GM19452 (cell line): Measurements from ENCODE around the gene PRR5L.

Source experiments
- ATAC-seq: cut with Tn5 transposase; IDR thresholded peaks from one replicate; pipeline ENCODE4 v1.9.1; 2021; ENCODE audit not compliant: unreplicated experiment

Gene PRR5L

DNA sequence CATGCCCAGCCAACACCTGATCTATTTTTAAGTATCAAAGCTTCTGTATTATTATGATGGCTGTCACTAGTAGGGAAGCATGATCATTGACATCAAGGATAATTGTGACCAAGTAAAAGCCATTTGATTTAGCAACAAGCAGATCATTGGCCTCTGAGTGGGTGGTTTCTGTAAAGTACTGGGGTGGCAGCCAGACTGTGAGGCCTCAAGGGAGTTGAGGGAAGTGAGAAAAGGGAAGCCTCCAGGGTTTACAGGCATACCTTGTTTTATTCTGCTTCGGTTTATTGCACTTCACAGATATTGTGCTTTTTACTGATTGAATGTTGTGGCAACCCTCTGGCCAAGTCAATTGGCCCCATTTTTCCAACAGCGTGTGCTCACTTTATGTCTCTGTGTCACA lies 60.1 kb downstream of the PRR5L start:
- peak; percentile 56 for ATAC-seq

DNA sequence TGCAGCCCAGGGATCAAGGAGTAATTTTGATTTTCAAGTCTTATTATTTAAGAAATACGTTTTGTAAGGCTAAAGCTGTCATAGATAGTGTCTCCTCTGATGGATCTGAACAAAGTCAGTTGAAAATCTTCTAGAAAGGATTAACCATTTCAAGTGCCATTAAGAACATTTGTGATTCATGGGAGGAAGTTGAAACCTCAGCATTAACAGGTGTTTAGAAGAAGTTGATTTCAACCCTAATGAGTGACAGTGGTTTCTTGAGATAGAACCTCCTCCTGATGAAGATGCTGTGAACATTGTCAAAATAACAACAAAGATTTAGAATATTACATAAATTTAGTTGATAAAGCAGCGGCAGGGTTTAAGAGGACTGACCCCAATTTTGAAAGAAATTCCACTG lies 61.7 kb downstream of the PRR5L start:
- no peak for ATAC-seq

GRCh38 chr11:36358436-36358835 lies 62.3 kb downstream of the PRR5L start:
- ATAC-seq, result no peak

DNA sequence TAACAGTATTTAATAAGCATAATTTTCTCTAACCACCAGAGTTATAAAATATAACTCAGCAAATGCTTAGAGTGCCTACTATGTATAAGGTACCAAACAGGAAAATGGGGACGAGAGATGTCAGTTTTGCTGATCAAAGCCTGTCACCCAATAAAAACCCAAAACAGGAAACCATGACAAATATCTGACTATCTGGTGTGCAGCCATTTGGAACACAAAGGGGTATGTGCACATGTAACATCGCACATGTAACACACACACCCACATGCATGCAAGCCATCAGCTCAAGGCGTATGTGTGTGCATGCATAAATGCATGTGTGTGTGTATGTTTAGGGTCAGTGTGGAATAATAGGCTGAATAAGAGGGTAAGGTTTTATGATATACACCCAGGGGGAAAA lies 64.2 kb downstream of the PRR5L start:
- no peak for ATAC-seq

DNA sequence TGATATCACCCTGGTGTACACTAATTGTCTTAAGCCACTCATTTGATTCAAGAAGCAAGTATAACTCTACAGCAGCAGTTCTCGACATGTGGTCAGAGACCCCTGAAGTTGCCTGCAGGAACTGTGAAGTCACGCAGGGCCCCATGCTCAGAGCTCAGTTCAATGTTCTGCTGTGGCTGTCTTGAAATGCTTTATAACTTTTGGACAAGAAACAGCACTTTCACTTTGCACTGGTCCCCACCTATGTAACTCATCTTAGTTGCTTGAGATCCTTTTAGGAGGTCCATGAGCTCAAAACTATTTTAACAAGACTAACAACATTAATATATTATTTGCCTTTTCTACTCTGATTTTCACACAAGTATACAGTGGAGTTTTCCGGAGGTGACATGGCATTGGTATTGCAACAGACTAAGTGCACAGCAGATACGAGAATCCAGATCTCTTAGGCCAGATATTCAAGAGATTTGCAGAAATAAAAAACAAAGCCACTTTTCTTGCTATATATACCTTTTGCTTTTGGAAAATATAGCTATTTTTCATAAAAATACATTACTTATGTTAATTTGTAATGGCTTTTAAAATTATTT lies 64.8 kb downstream of the PRR5L start:
- ATAC-seq, result no peak

- ATAC-seq, result no peak
Measured at GRCh38 chr11:36361472-36361871, 65.4 kb downstream of the PRR5L start.

DNA sequence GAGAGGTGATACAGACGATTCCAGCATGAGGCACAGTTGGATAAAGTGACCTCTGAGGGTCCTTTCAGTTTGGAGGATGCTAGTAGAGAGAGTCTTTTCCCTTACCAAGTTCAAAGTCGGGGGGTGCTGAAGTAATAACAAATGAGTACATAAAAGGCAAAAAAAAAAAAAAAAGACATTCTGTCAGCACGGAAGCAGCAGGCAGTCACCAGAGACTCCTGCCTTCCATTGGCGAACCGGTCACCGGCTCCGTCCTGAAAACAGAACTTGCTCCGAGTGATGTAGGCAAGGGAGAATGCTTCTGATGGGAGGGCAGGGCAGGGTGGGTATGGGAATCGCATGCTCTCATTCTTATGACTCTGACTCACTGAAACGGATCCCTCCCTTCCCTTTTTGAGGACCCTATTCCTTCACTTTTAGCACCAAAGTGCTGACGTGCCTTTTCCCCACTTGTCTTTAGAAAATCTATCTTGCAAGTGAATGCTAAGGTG lies 65.9 kb downstream of the PRR5L start:
- ATAC-seq, result no peak

DNA sequence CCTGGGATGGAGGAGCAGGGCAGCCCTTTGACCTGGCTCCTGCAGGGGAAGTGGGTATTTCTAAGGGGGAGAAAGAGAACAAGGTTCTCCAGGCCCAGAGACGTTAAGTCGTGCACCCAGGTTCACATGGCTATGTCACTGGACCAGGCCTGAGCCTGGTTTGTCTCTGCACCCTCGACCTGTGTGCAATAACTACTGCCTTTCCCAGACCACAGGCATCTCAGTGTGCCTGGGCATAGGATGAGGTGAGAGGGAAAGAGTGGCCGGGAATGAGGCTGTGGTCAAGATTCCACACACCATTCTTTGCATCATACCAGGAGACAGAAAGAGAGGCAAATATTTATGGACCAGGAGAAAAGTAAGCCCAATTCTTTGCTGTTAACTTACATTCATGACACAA lies 66.8 kb downstream of the PRR5L start:
- no peak for ATAC-seq

DNA sequence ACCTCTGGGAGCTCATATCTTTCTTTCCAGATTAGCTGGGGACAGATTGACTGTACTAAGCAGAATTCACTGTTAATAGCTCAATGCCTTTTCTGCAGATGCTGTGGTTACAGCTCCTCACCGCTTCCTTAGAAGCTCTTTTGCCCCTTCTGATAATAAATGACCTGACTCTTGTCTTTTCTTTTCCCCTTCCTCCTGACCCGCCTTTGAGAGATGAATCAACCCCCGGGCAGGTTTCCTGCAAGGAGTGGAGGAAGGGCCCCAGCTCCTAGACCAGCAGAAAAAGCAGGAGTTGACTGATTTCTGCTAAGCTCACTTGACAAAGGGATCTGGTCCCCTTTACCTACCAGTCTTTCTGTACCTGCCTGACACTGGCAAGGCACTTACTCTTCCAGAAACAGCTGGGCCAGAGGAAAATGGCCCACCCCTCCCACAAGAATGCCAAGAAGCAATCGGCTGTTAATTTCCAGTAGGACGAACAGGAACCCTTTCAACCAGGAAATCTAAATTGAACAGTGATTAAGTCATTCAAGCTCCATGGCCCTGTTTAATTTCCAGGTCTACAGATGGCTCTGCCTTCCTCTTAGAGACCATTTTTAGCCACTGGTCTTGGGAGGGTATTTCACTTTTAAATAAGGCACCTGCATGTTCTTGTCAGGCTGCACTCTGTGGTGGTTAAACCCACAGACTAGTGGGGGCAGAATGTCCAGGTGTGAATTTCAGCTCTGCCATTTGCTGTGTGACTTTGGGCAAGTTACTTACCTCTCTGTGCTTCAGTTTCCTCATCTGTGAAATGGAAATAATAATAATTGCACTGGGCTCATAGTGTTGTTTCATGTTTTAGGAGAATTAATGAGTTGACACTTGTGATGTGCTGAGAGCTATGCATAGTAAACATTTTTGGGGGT lies 67.5 kb downstream of the PRR5L start:
- no peak for ATAC-seq

- ATAC-seq, result no peak
Measured at GRCh38 chr11:36364551-36365325, 68.7 kb downstream of the PRR5L start.

- no peak for ATAC-seq
Measured at GRCh38 chr11:36365907-36366306, 69.8 kb downstream of the PRR5L start.

GRCh38 chr11:36367806-36368680 lies 72.0 kb downstream of the PRR5L start:
- ATAC-seq, result no peak

DNA sequence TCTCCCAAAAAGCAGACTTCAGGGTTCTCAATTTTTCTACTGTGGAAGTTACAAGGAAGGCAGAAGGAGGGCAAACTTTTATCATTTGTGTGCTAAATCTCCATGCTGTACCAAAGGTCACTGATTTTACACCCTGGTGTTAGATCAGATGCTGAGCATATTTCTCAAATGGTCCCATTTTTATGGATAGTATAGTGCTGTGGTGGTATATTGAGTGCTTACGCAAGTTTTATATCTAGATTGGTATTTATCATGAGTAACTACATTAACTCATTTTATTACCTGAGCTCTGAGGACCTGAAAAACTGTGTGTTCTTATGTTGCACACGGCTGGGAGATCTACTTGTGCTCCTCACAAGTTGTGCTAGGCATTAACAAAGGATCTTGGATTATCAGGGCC lies 75.1 kb downstream of the PRR5L start:
- no peak for ATAC-seq

DNA sequence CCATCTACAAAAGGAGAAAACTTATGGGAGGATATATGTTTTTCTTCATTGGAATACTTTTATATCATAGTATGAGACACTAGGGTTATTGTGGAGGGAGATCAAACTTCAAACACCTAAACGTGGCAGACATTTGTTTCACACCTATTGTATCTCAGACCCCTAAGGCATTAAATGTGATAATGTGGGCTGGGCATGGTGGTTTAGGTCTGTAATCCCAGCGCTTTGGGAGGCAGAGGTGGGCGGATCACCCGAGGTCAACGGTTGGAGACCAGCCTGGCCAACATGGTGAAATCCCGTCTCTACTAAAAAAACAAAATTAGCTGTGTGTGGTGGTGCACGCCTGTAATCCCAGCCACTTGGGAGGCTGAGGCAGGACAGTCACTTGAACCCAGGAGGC lies 75.5 kb downstream of the PRR5L start:
- ATAC-seq, result no peak

GRCh38 chr11:36372101-36372771 lies 76.1 kb downstream of the PRR5L start:
- ATAC-seq, result no peak

DNA sequence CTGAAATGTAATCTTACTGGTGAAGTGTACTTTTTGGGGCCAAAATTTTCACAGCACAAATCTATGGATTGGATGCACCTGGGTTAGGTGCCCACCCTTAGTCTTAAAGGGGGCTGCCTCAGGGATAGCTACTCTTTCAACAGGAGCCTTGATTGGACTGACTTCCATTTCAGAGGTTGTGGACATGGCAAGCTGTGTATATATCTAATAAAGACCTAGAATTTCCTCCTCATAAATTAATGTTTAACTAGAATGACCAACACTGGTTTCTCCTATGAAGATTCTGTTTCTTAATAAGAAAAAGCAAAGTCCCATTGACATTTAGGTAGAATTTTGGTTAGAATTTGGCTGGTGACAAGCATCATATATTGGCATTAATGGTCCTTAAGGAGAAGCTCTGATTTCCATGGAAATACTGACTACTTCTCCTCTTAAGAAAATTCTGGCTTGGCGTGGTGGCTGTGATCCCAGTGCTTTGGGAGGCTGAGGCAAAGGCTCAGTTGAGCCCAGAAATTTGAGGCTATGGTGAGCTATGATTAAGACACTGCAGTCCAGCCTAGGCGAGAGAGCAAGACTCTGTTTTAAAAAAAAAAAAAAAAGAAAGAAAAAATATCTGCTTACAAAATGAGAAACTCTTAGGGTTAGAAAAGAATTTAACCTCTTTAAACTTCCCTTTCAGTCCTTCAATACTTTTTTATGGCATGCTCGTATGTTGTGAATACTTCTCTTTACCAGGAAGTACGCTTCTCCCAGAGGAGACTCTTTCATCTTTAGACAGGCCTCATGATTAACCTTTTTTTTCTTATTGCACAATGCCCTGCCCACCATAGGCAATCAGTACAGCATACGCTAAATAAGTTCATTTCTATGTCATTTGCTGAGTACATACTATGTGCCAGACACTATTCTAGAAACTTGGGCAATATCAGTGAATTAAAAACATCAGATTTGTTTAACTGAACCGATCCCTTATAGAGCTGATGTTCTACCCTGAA lies 77.2 kb downstream of the PRR5L start:
- no peak for ATAC-seq

GRCh38 chr11:36374726-36375125 lies 78.6 kb downstream of the PRR5L start:
- no peak for ATAC-seq

- ATAC-seq, result no peak
Measured at GRCh38 chr11:36375353-36376008, 79.4 kb downstream of the PRR5L start.
